Chondrocyte (in vitro differentiated cells): Measurements from ENCODE around the gene CLDN1. TPM values are rescaled to one million over a fixed set of nuclear protein-coding genes. Genes with fewer than 3 reads are reported as not detected.

ENCODE experiments used
- DNase-seq: peaks from one replicate; pipeline ENCODE4 v3.0.0; 2021; ENCODE audit warnings: mixed read lengths, low spot score
- H3K27ac Mint-ChIP-seq: one replicate; pipeline ENCODE4 v1.8.0; 2021; ENCODE audit warnings: mild to moderate bottlenecking, moderate library complexity, mixed read lengths; ENCODE audit not compliant: unreplicated experiment
- H3K27me3 Mint-ChIP-seq: 2 replicates; pipeline ENCODE4 v1.8.0; 2021; ENCODE audit warnings: low read depth, mixed read lengths
- H3K36me3 Mint-ChIP-seq: 2 replicates; pipeline ENCODE4 v1.8.0; 2021; ENCODE audit warnings: low read depth, mixed read lengths
- H3K4me1 Mint-ChIP-seq: 2 replicates; pipeline ENCODE4 v1.8.0; 2021; ENCODE audit warnings: low read depth, mild to moderate bottlenecking, mixed read lengths
- H3K4me3 Mint-ChIP-seq: one replicate; pipeline ENCODE4 v1.8.0; 2021; ENCODE audit warnings: mild to moderate bottlenecking, moderate library complexity, mixed read lengths; ENCODE audit not compliant: unreplicated experiment
- H3K9me3 Mint-ChIP-seq: 2 replicates; pipeline ENCODE4 v1.8.0; 2021; ENCODE audit warnings: low read depth, mixed read lengths
- CTCF ChIP-seq: fragments of 200-600 bp; sonication (generic); IDR thresholded peaks from 2 replicates; pipeline ENCODE4 v1.5.0; 2021; ENCODE audit warnings: antibody characterized with exemption, mild to moderate bottlenecking, moderate library complexity
- total RNA-seq: library from RNA; stranded (reverse); gene quantifications from 3 replicates; pipeline ENCODE4 v1.2.1, GENCODE V29; 2021

Gene CLDN1
- total RNA-seq, 1 donor from 2014 or later: 13.1 TPM

- peaks cover 3% of the 10 kb centered on the region for H3K36me3 Mint-ChIP-seq
- H3K4me1 Mint-ChIP-seq: peaks cover 11% of the 10 kb centered on the region
- peaks cover 9% of the 10 kb centered on the region for H3K9me3 Mint-ChIP-seq
- H3K27ac Mint-ChIP-seq: no peak overlapping the region
- TF ChIP-seq CTCF: no peak
- DNase-seq: no peak
- no peak overlapping the region for H3K4me3 Mint-ChIP-seq
- no peaks in the 10 kb centered on the region for H3K27me3 Mint-ChIP-seq
Observed at GRCh38 chr3:190336516-190337189, 14.4 kb upstream of the CLDN1 start.

GRCh38 chr3:190333961-190334360 lies 11.7 kb upstream of the CLDN1 start:
- Mint-ChIP-seq H3K27me3 (no peaks in the 10 kb centered on the region), H3K4me3 (no peak overlapping the region), H3K27ac (no peak overlapping the region), H3K36me3 (no peaks in the 10 kb centered on the region), H3K4me1 (peaks cover 1% of the 10 kb centered on the region), H3K9me3 (no peaks in the 10 kb centered on the region)
- TF ChIP-seq CTCF: no peak
- DNase-seq: no peak

GRCh38 chr3:190330936-190331734 lies 8.9 kb upstream of the CLDN1 start:
- H3K36me3 Mint-ChIP-seq: no peaks in the 10 kb centered on the region
- no peak overlapping the region for H3K27ac Mint-ChIP-seq
- H3K4me3 Mint-ChIP-seq: no peak overlapping the region
- H3K27me3 Mint-ChIP-seq: no peaks in the 10 kb centered on the region
- peaks cover 11% of the 10 kb centered on the region for H3K4me1 Mint-ChIP-seq
- H3K9me3 Mint-ChIP-seq: no peaks in the 10 kb centered on the region
- no peak for TF ChIP-seq CTCF
- no peak for DNase-seq

GRCh38 chr3:190326930-190327329 lies 4.7 kb upstream of the CLDN1 start:
- Mint-ChIP-seq H3K9me3 (no peaks in the 10 kb centered on the region), H3K27me3 (no peaks in the 10 kb centered on the region)
- DNase-seq: no peak

More at GRCh38 chr3:190326930-190327329, 4.7 kb upstream of the CLDN1 start:
- peaks cover 29% of the 10 kb centered on the region for H3K4me1 Mint-ChIP-seq
- no peak overlapping the region for H3K4me3 Mint-ChIP-seq
- peak; percentile 47 for TF ChIP-seq CTCF
- peak overlapping the region; percentile 42 for H3K27ac Mint-ChIP-seq
- H3K36me3 Mint-ChIP-seq: no peaks in the 10 kb centered on the region
